GM19463 (cell line): Measurements from ENCODE around the gene SCUBE1.

ENCODE experiments used
- ATAC-seq: cut with Tn5 transposase; IDR thresholded peaks from one replicate; pipeline ENCODE4 v1.9.1; 2021; ENCODE audit warnings: mild to moderate bottlenecking, moderate library complexity; ENCODE audit not compliant: unreplicated experiment

SCUBE1 gene

GRCh38 chr22:43329061-43329460, 14.1 kb downstream of the SCUBE1 start:
- no peak for ATAC-seq

GRCh38 chr22:43327157-43327438, 16.1 kb downstream of the SCUBE1 start:
- ATAC-seq: no peak

GRCh38 chr22:43326331-43327156, 16.6 kb downstream of the SCUBE1 start:
- no peak for ATAC-seq

GRCh38 chr22:43325176-43325575, 18.0 kb downstream of the SCUBE1 start:
- ATAC-seq: no peak

GRCh38 chr22:43320943-43321900, 21.9 kb downstream of the SCUBE1 start:
- ATAC-seq: no peak

- ATAC-seq: no peak
These were observed 23.3 kb downstream of the SCUBE1 start for GRCh38 chr22:43319661-43320486.

GRCh38 chr22:43317239-43317638, 25.9 kb downstream of the SCUBE1 start:
- no peak for ATAC-seq

- ATAC-seq: no peak
These were observed 27.4 kb downstream of the SCUBE1 start for GRCh38 chr22:43315687-43316217.

GRCh38 chr22:43314611-43315010, 28.6 kb downstream of the SCUBE1 start:
- no peak for ATAC-seq

- no peak for ATAC-seq
These were observed 29.2 kb downstream of the SCUBE1 start for GRCh38 chr22:43313890-43314474.

GRCh38 chr22:43313244-43313889, 29.8 kb downstream of the SCUBE1 start:
- no peak for ATAC-seq

- no peak for ATAC-seq
These were observed 30.6 kb downstream of the SCUBE1 start for GRCh38 chr22:43312608-43313007.

GRCh38 chr22:43310798-43311197, 32.4 kb downstream of the SCUBE1 start:
- no peak for ATAC-seq

- no peak for ATAC-seq
These were observed 32.9 kb downstream of the SCUBE1 start for GRCh38 chr22:43310311-43310710.

GRCh38 chr22:43308836-43309235, 34.3 kb downstream of the SCUBE1 start:
- no peak for ATAC-seq

- ATAC-seq: no peak
These were observed 34.9 kb downstream of the SCUBE1 start for GRCh38 chr22:43308060-43308830.

- ATAC-seq: no peak
These were observed 37.4 kb downstream of the SCUBE1 start for GRCh38 chr22:43305806-43306205.

- ATAC-seq: no peak
These were observed 38.2 kb downstream of the SCUBE1 start for GRCh38 chr22:43304831-43305590.
